GM12891 (cell line): Measurements from ENCODE around the gene PPP1R12A.

ENCODE experiments used
- DNase-seq: peaks from one replicate; pipeline ENCODE4 v3.0.0; 2011; ENCODE audit warnings: low spot score; ENCODE audit not compliant: insufficient read length
- FAIRE-seq: peaks from 2 replicates; lab custom pipeline; 2011; peaks lifted over from hg19 to GRCh38; lab: Jason Lieb, UNC
- PAX5 ChIP-seq: IDR thresholded peaks from 2 replicates; pipeline ENCODE4 v1.6.1; 2011; ENCODE audit warnings: low read length, moderate library complexity, mild to moderate bottlenecking; ENCODE audit not compliant: insufficient read depth, severe bottlenecking
- POLR2A ChIP-seq: IDR thresholded peaks from 2 replicates; pipeline ENCODE4 v1.6.1; 2011; ENCODE audit warnings: low read depth, low read length, control low read depth
- POLR2AphosphoS5 ChIP-seq: IDR thresholded peaks from 2 replicates; pipeline ENCODE4 v1.6.1; 2011; ENCODE audit warnings: low read depth, low read length, control low read depth
- POU2F2 ChIP-seq: IDR thresholded peaks from 2 replicates; pipeline ENCODE4 v1.6.1; 2011; ENCODE audit warnings: low read depth, mild to moderate bottlenecking, control low read depth, low read length, moderate library complexity
- SPI1 ChIP-seq: IDR thresholded peaks from 2 replicates; pipeline ENCODE4 v1.6.1; 2011; ENCODE audit warnings: low read depth, low read length, control low read depth
- TAF1 ChIP-seq: IDR thresholded peaks from 2 replicates; pipeline ENCODE4 v1.6.1; 2011; ENCODE audit warnings: low read depth, low read length, control low read depth

PPP1R12A gene

DNA sequence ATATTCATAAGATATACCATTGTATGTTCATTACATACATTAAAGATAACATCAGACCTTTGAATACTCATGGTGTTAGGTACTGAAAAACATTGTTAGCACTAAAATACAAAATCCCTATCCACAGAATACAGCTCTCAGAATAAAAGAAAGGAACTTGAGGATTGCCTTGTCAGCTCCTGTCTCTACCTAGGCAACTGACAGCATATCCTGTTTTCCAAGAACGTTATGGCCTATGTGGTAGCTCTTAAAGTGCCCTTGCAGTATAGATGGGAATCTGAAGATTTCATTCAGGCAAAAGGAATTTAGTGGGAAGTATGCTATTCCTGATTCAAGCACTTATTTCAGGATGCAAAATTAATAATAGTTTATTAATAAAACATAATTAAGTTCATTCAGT lies 1.8 kb upstream of the PPP1R12A start:
- no peak for DNase-seq
- no peak for FAIRE-seq
- TF ChIP-seq PAX5 (no peak), POLR2A (no peak), POU2F2 (no peak), POLR2AphosphoS5 (no peak), TAF1 (no peak), SPI1 (no peak)

DNA sequence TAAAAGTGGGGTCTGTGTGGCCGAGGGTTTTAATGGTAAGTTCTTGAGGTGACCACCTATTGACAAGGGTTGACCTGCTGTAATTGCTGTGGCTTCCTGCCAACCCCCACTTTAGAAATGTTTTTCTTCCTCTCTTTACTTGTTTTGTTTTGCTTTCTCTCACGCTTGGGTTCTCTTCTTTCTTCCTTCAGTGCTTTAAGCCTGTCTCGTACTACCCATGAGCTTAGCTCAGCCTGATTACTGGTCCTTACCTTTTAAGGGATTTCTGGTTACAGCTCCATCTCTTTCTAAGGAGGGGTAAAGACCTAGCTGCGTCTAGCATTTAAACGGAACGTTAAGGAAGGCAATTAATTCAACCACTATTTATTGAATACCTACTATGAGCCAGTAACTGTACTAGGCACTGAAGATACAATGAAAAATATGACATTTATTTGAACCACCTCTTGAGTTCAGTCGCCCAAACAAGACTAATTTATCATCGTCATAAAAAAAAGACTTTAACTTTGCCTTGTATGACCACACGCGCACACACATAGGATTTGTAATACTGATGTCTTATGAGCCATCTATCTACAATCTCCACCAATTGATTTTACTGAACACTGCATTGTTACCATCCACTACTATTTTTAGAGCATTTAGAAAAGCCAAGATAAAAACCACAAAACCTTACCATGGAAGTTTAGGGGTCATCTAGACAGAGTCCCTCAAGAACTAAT lies 888 bp upstream of the PPP1R12A start:
- no peak for DNase-seq
- peak; percentile 41 for FAIRE-seq
- no peak for TF ChIP-seq POLR2AphosphoS5
- no peak for TF ChIP-seq TAF1
- TF ChIP-seq POLR2A = no peak
- no peak for TF ChIP-seq SPI1
- TF ChIP-seq PAX5 = no peak
- TF ChIP-seq POU2F2 = no peak

DNA sequence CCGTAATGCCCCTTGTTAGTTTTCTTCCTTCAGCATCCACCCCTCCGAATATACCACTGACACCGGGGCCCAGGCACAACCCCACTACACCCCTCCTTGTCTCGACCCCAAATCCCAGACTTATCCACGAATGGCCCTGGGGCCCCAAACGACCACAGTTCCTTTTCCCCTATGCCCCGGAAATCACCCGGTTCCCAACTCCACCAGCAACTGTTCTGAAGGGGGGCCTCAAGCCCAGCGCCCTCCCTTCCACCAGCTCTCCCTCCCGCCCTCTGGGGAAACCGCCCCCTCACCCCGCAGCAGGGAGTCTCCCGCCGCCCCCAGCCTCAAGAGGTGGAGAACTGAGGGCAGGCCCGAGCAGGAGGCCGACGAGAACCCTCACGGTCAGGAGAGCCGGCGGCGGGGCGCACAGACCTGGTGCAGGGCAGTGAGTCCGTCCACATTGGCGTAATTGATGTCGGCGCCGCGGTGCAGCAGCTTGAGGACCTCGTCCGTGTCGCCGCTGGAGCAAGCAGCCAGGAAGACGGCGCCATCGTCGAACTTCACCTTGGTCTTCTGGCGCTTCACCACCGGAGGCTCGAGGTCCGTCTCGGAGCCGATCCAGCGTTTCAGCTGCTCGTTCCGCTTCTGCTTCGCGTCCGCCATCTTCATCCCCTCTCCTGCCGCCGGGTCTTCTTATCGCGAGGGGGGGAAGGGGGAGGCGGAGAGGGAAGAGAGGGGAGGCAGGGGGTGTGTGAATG lies 446 bp downstream of the PPP1R12A start:
- FAIRE-seq (no peak), DNase-seq (no peak)
- TF ChIP-seq PAX5 (peak; percentile 41), POLR2A (no peak)

DNA sequence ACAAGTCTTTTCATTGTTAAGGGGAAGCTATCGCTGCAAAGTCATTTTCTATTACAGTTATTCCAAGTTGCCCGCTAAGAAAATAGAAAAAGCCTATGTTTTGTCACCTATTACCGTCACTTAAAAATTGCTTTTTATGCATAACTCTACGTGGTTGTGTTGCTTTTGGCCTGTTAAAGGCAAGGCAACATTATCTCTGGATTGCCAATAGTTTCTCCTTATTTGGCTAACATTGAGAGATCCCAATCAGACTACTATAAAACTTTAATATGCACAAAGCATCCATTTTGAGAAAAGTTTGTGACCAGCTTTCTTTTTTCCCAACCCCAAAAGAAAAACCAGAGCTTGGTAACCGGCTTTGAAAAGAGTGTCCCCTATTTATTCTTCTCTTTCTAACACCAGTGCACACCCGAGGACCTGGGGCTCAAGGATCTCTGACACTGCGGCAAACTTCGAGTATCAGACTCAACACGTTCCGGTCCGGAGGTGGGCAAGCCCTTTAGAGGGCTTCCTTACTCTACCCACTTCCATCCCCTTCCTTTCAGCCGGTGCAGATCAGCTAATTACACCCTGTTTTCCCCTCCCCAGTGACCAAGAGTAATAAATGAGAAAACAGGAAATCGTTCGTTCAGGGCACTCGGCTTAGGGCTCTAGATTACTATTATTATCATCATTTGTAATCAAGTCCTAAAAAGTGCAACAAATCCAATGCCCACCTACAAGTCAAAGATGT lies 1.2 kb downstream of the PPP1R12A start:
- FAIRE-seq = no peak
- DNase-seq = no peak
- TF ChIP-seq PAX5 (no peak), TAF1 (no peak), POLR2A (no peak), POLR2AphosphoS5 (no peak), SPI1 (no peak), POU2F2 (no peak)

DNA sequence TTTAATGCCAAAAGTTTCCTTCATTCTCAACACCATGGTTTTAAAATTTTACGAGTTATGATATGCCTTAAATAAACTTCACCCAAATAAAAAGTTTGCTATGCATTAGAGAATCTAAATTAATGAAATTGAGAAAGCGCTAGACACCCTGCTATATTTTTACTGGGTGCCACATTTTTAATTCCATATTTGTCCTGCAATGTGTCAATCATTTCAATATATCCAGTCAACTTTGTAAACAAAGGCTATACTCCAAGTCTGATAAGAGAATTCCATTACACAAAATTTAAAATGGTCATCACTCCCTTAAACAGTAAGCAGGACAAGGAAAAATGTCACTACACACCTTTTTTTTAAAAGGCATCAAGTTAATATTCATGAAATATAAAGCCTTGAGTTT lies 1.9 kb downstream of the PPP1R12A start:
- FAIRE-seq = no peak

DNA sequence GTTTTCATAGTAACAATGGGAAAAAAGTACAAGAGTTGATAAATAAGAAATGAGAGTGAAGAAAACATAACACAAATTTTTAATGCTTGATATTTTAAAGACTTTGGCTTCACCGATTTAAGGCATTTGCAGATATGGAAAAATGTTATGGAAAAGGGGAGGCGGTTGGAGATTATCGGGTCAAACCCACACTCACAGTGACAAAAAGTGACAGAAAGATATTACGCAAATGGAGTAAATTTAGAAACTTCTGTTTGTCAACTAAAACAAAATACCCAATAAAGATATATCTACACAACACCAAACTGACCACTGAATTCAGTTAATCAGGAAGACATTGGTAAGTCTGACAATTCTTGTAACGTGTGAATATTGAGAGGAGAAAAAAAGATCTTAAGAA lies 2.5 kb downstream of the PPP1R12A start:
- TF ChIP-seq POLR2AphosphoS5 = no peak
- TF ChIP-seq TAF1 = no peak
- no peak for TF ChIP-seq PAX5
- TF ChIP-seq POU2F2 = no peak
- no peak for TF ChIP-seq SPI1
- TF ChIP-seq POLR2A = no peak
- no peak for FAIRE-seq

More for the DNA sequence above, 1.9 kb downstream of the PPP1R12A start:
- TF ChIP-seq TAF1 (no peak), PAX5 (no peak), POLR2AphosphoS5 (no peak), SPI1 (no peak), POLR2A (no peak)
- no peak for DNase-seq

DNA sequence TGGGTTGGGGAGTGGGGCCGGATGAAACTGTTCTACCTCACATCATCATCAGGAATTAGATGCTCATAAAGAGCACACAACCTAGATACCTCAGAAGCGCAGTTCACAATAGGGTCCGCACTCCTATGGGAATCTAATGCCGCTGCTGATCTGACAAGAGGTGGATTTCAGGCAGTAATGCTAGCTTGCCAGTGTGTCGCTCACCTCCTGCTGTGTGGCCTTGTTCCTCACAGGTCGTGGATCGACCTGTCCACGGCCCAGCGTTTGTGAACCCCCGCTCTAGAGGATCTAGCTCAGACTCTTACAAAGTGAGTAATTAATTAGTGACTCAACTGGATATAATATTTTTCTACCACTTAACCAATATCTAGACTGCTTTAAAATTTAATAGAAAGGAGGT lies 5.8 kb downstream of the PPP1R12A start:
- TF ChIP-seq POLR2A = no peak
- no peak for TF ChIP-seq SPI1
- TF ChIP-seq POLR2AphosphoS5 = no peak
- DNase-seq = no peak
- peak; percentile 56 for FAIRE-seq

More for the DNA sequence above, 2.5 kb downstream of the PPP1R12A start:
- DNase-seq = no peak

DNA sequence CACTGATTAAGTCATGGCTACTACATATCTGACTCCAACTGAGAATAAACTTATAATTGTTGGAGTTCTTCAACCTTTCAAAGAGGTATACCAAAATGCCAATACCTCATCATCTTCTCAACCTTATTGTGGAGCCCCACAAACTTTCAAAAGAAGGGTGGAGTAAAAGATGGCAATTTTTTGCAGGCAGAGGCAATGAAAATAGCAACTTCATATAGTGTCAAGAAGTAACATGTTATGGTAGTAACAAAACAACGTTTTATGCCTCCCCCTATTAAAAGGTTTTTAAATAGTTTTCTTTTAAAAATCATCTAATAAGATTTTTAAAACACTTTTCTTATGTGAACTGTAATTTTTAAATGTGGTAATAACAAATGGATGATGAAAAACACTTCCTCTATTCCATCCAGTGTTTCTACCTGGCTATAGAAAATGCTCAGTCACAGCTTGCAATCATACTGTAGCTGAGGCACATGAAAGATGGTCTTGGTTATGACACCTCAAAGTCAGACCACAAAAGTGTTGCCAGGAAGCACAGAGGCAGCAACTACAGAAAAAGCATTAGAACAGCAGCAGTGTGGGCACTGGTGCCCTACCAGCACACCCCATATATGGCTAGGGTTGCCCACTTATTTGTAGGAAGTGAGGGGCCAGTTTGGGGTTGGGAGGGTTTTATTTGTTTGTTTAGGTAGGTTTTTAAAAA lies 7.0 kb downstream of the PPP1R12A start:
- TF ChIP-seq SPI1 = peak; percentile 68
- TF ChIP-seq TAF1 = no peak
- no peak for TF ChIP-seq POU2F2
- no peak for TF ChIP-seq POLR2A
- no peak for TF ChIP-seq PAX5
- no peak for TF ChIP-seq POLR2AphosphoS5
- DNase-seq (no peak), FAIRE-seq (peak; percentile 91)

DNA sequence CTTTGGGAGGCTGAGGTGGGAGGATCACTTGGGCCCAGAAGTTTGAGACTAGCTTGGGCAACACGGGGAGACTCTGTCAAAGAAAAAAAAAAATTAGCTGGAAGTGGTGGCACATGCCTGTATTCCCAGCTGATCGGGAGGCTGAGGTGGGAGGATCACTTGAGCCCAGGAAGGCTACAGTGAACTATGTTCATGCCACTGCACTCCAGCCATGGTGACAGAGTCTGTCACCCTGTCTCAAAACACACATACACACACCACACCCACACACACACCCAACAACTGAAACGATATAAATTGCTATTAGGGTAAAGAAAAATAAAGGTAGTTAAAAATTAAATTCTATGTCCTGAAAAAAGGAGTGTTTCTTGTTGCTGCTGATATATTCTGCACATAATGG lies 7.9 kb downstream of the PPP1R12A start:
- TF ChIP-seq PAX5 (no peak), POLR2A (no peak), TAF1 (no peak), POLR2AphosphoS5 (no peak), POU2F2 (no peak), SPI1 (no peak)
- DNase-seq (no peak), FAIRE-seq (peak; percentile 54)
